Endothelial cell of umbilical vein (primary cell): ENCODE measurements around the gene EP400. TPM values are rescaled to one million over a fixed set of nuclear protein-coding genes. Genes with fewer than 3 reads are reported as not detected.

Experiments
- BruUV-seq: library from RNA; stranded (reverse); fragments of 400-500 nt; replicated peaks from 2 replicates; lab custom pipeline; 2021; lab: Mats Ljungman, UMichigan
- CTCF ChIA-PET: fragments of 300-600, 350-600 bp; sonication (Branson Sonifier 250); formaldehyde crosslinking; loops from one replicate; lab custom pipeline; 2021; ENCODE audit warnings: antibody characterized with exemption, inconsistent platforms; lab: Charles Lee
- POLR2A ChIA-PET: fragments of 300-600, 350-600 bp; sonication (Branson Sonifier 250); formaldehyde crosslinking; loops from one replicate; lab custom pipeline; 2021; ENCODE audit warnings: antibody characterized with exemption, inconsistent platforms; lab: Charles Lee
- DNase-seq: peaks from one replicate; pipeline ENCODE4 v3.0.0-alpha.2; 2011; ENCODE audit warnings: low read depth, low spot score
- FAIRE-seq: peaks from 2 replicates; lab custom pipeline; 2011; peaks lifted over from hg19 to GRCh38; lab: Jason Lieb, UNC
- H2AFZ ChIP-seq: 2 replicates; pipeline ENCODE4 v1.6.0; 2012; ENCODE audit warnings: low read depth, low read length, control low read depth, inconsistent platforms
- H3K27ac ChIP-seq: 2 replicates; pipeline ENCODE4 v1.5.1; 2011; ENCODE audit warnings: low read depth, mild to moderate bottlenecking, control low read depth, low read length, moderate library complexity; ENCODE audit not compliant: insufficient read depth
- H3K27me3 ChIP-seq, 2 experiments: 2 replicates each; pipeline versions ENCODE4 v1.6.0 to v1.6.1; 2011; ENCODE audit warnings: low read length in 2 of 2, mixed read lengths in 1 of 2; ENCODE audit not compliant: control insufficient read depth in 2 of 2, insufficient read depth in 2 of 2
- H3K36me3 ChIP-seq, 2 experiments: 2 replicates in 1 of 2; 3 replicates in 1 of 2; pipeline ENCODE4 v1.5.1; 2011; ENCODE audit warnings: low read length in 2 of 2, mild to moderate bottlenecking in 1 of 2, moderate library complexity in 1 of 2; ENCODE audit not compliant: control insufficient read depth in 2 of 2, insufficient read depth in 2 of 2; ENCODE audit errors: extremely low read depth in 1 of 2
- H3K4me1 ChIP-seq: 3 replicates; pipeline ENCODE4 v1.5.1; 2011; ENCODE audit warnings: mild to moderate bottlenecking, low read length; ENCODE audit not compliant: control insufficient read depth, insufficient read depth; ENCODE audit errors: extremely low read depth
- H3K4me2 ChIP-seq: 2 replicates; pipeline ENCODE4 v1.6.1; 2011; ENCODE audit warnings: low read length, control low read depth, mixed read lengths; ENCODE audit not compliant: insufficient read depth
- H3K4me3 ChIP-seq, 3 experiments: fragments of 200-600 bp in 1 of 3; sonication (generic), shearing (Covaris generic) in 1 of 3; replicated peaks in 1 of 3; 2 replicates each; pipeline ENCODE4 v1.5.1; 2011 to 2016; ENCODE audit warnings: control low read depth in 3 of 3, low read length in 3 of 3, mild to moderate bottlenecking in 2 of 3, inconsistent platforms in 1 of 3, low read depth in 1 of 3, moderate library complexity in 1 of 3; ENCODE audit not compliant: insufficient read depth in 1 of 3
- H3K79me2 ChIP-seq: 2 replicates; pipeline ENCODE4 v1.6.0; 2012; ENCODE audit warnings: low read length, inconsistent platforms; ENCODE audit not compliant: control insufficient read depth, insufficient read depth
- H3K9ac ChIP-seq: replicated peaks from 2 replicates; pipeline ENCODE3; 2011; ENCODE audit warnings: low read length, control low read depth; ENCODE audit not compliant: insufficient read depth; ENCODE audit errors: extremely low read depth
- H3K9me1 ChIP-seq: replicated peaks from 3 replicates; pipeline ENCODE4 v1.6.0; 2011; ENCODE audit warnings: mild to moderate bottlenecking, low read length; ENCODE audit not compliant: control insufficient read depth, insufficient read depth; ENCODE audit errors: extremely low read depth
- H3K9me3 ChIP-seq: replicated peaks from 2 replicates; pipeline ENCODE4 v1.5.1; 2012; ENCODE audit warnings: low read length, inconsistent platforms; ENCODE audit not compliant: control insufficient read depth, insufficient read depth
- H4K20me1 ChIP-seq: replicated peaks from 2 replicates; pipeline ENCODE3; 2011; ENCODE audit warnings: mild to moderate bottlenecking, low read length; ENCODE audit not compliant: control insufficient read depth, insufficient read depth; ENCODE audit errors: extremely low read depth
- EZH2 ChIP-seq: IDR thresholded peaks from 2 replicates; pipeline ENCODE4 v1.6.1; 2012; ENCODE audit warnings: borderline replicate concordance, low read depth, mild to moderate bottlenecking, moderate library complexity, low read length, inconsistent platforms; ENCODE audit not compliant: severe bottlenecking
- FOS ChIP-seq: IDR thresholded peaks from 2 replicates; pipeline ENCODE4 v1.6.1; 2011; ENCODE audit warnings: mild to moderate bottlenecking, low read length, moderate library complexity, borderline replicate concordance; ENCODE audit not compliant: insufficient read depth
- GATA2 ChIP-seq: IDR thresholded peaks from 2 replicates; pipeline ENCODE4 v1.7.0; 2011; ENCODE audit warnings: low read depth, mild to moderate bottlenecking, moderate library complexity, mixed read lengths, low read length; ENCODE audit not compliant: insufficient read length, insufficient read depth
- JUN ChIP-seq: IDR thresholded peaks from 2 replicates; pipeline ENCODE4 v1.6.1; 2011; ENCODE audit warnings: borderline replicate concordance, low read depth; ENCODE audit not compliant: insufficient read length, insufficient read depth
- MYC ChIP-seq: IDR thresholded peaks from one replicate; pipeline ENCODE4 v1.6.1; 2011; ENCODE audit warnings: mild to moderate bottlenecking, low read depth, low read length
- POLR2A ChIP-seq: IDR thresholded peaks from 2 replicates; pipeline ENCODE4 v1.6.1; 2012; ENCODE audit warnings: low read depth, mild to moderate bottlenecking, control low read depth, low read length
- POLR2AphosphoS5 ChIP-seq: IDR thresholded peaks from 2 replicates; pipeline ENCODE4 v1.6.1; 2012; ENCODE audit warnings: low read depth, mild to moderate bottlenecking, control low read depth, low read length, moderate library complexity; ENCODE audit not compliant: insufficient read depth
- dilution Hi-C: fragments of 300-500 bp; cut with MboI; formaldehyde crosslinking; loops from one replicate; pipeline ENCODE4 v1.15.0; 2019; ENCODE audit warnings: low sequenced_read_pairs; ENCODE audit not compliant: extremely low pct_ligation_motif_present
- intact Hi-C: fragments of 100-400 bp; cut with micrococcal nuclease; formaldehyde crosslinking; loops from one replicate; pipeline ENCODE4 v1.10.0; 2022
- polyA plus RNA-seq, 4 experiments: library from polyadenylated mRNA; depleted of rRNA in 3 of 4; stranded (reverse) in 3 of 4; unstranded in 1 of 4; fragments of >200 nt; gene quantifications; 2 replicates each; pipeline versions ENCODE4 v1.2.1 to v1.2.3, GENCODE V29; 2011 to 2012; ENCODE audit warnings: missing spikeins in 1 of 4
- total RNA-seq: library from RNA; stranded (reverse); gene quantifications from 2 replicates; pipeline ENCODE4 v1.2.3, GENCODE V29; 2021
- TF ChIP-seq, protein P1 (sequence below): IDR thresholded peaks from 2 replicates; pipeline ENCODE4 v1.6.1; 2011; ENCODE audit not compliant: insufficient read depth, insufficient read length
- TF ChIP-seq, protein P2 (sequence below), 2 donors: IDR thresholded peaks; 1 replicate in 1 of 2; 2 replicates in 1 of 2; pipeline ENCODE4 v1.5.1; 2011; ENCODE audit warnings: low read length in 2 of 2, mild to moderate bottlenecking in 2 of 2, moderate library complexity in 2 of 2, control low read depth in 1 of 2, inconsistent platforms in 1 of 2, low read depth in 1 of 2; ENCODE audit not compliant: insufficient read depth in 1 of 2; ENCODE audit errors: extremely low read depth in 1 of 2

EP400 gene
- total and polyA plus RNA-seq, 2 donors (not counting 3 experiments of a cell fraction or from before 2014, with no cell fraction given) = 9.0 to 57.7 TPM

DNA sequence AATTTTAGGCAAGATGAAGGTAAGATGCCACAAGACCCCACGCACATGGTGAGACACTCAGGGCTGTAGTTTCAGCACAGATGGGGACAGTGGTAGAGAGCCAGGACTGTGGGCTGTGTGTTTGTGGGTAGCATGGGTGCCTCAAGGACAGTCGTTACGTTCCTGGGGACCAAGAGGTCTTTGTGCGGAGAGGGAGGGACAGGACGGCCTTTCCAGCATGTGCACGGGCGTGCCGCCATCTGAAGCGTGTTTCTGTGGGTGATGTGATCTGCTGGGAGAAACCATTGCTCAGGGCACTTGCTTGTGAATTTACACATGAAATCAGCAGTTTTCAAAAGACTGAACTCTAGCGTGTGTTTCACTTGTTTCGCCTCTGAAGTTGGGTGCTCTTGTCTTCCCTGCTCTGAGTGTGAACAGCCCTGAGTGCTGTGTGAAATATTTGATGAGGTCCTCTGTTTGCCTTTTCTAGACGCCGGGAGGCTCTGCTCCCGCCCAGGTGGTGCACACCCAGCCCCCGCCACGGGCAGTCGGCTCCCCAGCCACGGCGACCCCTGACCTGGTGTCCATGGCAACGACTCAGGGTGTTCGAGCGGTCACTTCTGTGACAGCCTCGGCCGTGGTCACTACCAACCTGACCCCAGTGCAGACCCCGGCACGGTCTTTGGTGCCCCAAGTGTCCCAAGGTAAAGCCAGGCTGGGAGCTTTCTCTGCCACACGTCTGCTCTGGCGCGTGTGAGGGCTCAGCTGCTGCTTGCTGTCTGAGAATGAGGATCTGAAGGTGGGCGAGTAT lies 112.1 kb downstream of the EP400 start:
- FAIRE-seq = no peak
- H3K9ac ChIP-seq = no peak overlapping the region
- no peak overlapping the region for H3K27ac ChIP-seq
- no peaks in the 10 kb centered on the region for H3K79me2 ChIP-seq
- BruUV-seq = no TSS peak
- no peaks in the 10 kb centered on the region for H3K9me1 ChIP-seq
- dilution Hi-C loops (no loop called here), intact Hi-C loops (no loop called here)
- TF ChIP-seq POLR2A (no peak), POLR2AphosphoS5 (no peak), JUN (no peak), GATA2 (no peak), MYC (no peak), EZH2 (no peak), FOS (no peak)
- TF ChIP-seq, protein P1, sequence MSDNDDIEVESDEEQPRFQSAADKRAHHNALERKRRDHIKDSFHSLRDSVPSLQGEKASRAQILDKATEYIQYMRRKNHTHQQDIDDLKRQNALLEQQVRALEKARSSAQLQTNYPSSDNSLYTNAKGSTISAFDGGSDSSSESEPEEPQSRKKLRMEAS = no peak
- TF ChIP-seq, protein P2, sequence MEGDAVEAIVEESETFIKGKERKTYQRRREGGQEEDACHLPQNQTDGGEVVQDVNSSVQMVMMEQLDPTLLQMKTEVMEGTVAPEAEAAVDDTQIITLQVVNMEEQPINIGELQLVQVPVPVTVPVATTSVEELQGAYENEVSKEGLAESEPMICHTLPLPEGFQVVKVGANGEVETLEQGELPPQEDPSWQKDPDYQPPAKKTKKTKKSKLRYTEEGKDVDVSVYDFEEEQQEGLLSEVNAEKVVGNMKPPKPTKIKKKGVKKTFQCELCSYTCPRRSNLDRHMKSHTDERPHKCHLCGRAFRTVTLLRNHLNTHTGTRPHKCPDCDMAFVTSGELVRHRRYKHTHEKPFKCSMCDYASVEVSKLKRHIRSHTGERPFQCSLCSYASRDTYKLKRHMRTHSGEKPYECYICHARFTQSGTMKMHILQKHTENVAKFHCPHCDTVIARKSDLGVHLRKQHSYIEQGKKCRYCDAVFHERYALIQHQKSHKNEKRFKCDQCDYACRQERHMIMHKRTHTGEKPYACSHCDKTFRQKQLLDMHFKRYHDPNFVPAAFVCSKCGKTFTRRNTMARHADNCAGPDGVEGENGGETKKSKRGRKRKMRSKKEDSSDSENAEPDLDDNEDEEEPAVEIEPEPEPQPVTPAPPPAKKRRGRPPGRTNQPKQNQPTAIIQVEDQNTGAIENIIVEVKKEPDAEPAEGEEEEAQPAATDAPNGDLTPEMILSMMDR (IDR thresholded peaks at IDR 0.05; ENCODE audit: extremely low read depth in 1 of 2, insufficient read depth in 1 of 2, low read depth in 1 of 2, low read length in 2 of 2) = no peak
- H3K4me3 ChIP-seq = no peak overlapping the region
- H4K20me1 ChIP-seq = no peaks in the 10 kb centered on the region
- no peaks in the 10 kb centered on the region for H3K9me3 ChIP-seq
- ChIA-PET POLR2A (no interaction called here), CTCF (no interaction called here)
- H3K27me3 ChIP-seq = no peaks in the 10 kb centered on the region
- H2AFZ ChIP-seq = no peak overlapping the region
- H3K36me3 ChIP-seq = peaks cover 7 to 29% of the 10 kb centered on the region in 2 experiments
- no peak overlapping the region for H3K4me2 ChIP-seq
- no peaks in the 10 kb centered on the region for H3K4me1 ChIP-seq
- no peak for DNase-seq
